GM21360 (cell line): ENCODE results near the gene USP31.
"Not testable (repeated sequence)": the region's sequence is repeated elsewhere in the genome, so short reads cannot be mapped to it uniquely, and the experiment has no call there.

ENCODE experiments used
- ATAC-seq: cut with Tn5 transposase; IDR thresholded peaks from one replicate; pipeline ENCODE4 v1.9.1; 2021; ENCODE audit warnings: mild to moderate bottlenecking, moderate library complexity; ENCODE audit not compliant: unreplicated experiment

USP31 gene

GRCh38 chr16:23160574-23160973 lies 11.3 kb upstream of the USP31 start:
- no peak for ATAC-seq

- no peak for ATAC-seq
Observed at GRCh38 chr16:23160082-23160481, 10.8 kb upstream of the USP31 start.

GRCh38 chr16:23158114-23158513 lies 8.9 kb upstream of the USP31 start:
- no peak for ATAC-seq

GRCh38 chr16:23156946-23157460 lies 7.8 kb upstream of the USP31 start:
- ATAC-seq = no peak

GRCh38 chr16:23156110-23156509 lies 6.9 kb upstream of the USP31 start:
- no peak for ATAC-seq

- no peak for ATAC-seq
Observed at GRCh38 chr16:23155445-23156049, 6.3 kb upstream of the USP31 start.

GRCh38 chr16:23152386-23153178 lies 3.3 kb upstream of the USP31 start:
- ATAC-seq = no peak

- ATAC-seq = no peak
Observed at GRCh38 chr16:23149993-23150364, 727 bp upstream of the USP31 start.

- peak; percentile 35 for ATAC-seq
Observed at GRCh38 chr16:23148513-23149266, 562 bp downstream of the USP31 start.

- ATAC-seq = no peak
Observed at GRCh38 chr16:23148166-23148512, 1.1 kb downstream of the USP31 start.

- no peak for ATAC-seq
Observed at GRCh38 chr16:23147666-23148065, 1.6 kb downstream of the USP31 start.

- ATAC-seq = no peak
Observed at GRCh38 chr16:23146877-23147601, 2.2 kb downstream of the USP31 start.

GRCh38 chr16:23145608-23146007 lies 3.6 kb downstream of the USP31 start:
- no peak for ATAC-seq

GRCh38 chr16:23145186-23145585 lies 4.1 kb downstream of the USP31 start:
- no peak for ATAC-seq

- ATAC-seq = not testable (repeated sequence)
Observed at GRCh38 chr16:23144393-23144792, 4.9 kb downstream of the USP31 start.

- ATAC-seq = no peak
Observed at GRCh38 chr16:23143391-23143790, 5.9 kb downstream of the USP31 start.

- ATAC-seq = no peak
Observed at GRCh38 chr16:23141959-23142740, 7.1 kb downstream of the USP31 start.

- ATAC-seq = no peak
Observed at GRCh38 chr16:23141500-23141899, 7.8 kb downstream of the USP31 start.

- no peak for ATAC-seq
Observed at GRCh38 chr16:23141033-23141432, 8.2 kb downstream of the USP31 start.

GRCh38 chr16:23140107-23140506 lies 9.1 kb downstream of the USP31 start:
- no peak for ATAC-seq
